BE2C (cell line): ENCODE data around the gene TREX2.
A peak's percentile ranks its signal among the peaks of the same experiment; 100 is the strongest.

Experiments used
- DNase-seq: peaks from one replicate; pipeline ENCODE4 v3.0.0-alpha.2; 2020
- H3K27me3 ChIP-seq: fragments of 250-450 bp; sonication (Bioruptor Pico); 2 replicates; pipeline ENCODE4 v1.5.1; 2020; ENCODE audit warnings: mild to moderate bottlenecking
- H3K36me3 ChIP-seq: fragments of 250-450 bp; sonication (Bioruptor Pico); 2 replicates; pipeline ENCODE4 v1.5.1; 2020; ENCODE audit warnings: mild to moderate bottlenecking
- H3K4me1 ChIP-seq: fragments of 250-450 bp; sonication (Bioruptor Pico); 2 replicates; pipeline ENCODE4 v1.5.1; 2020
- H3K4me3 ChIP-seq: 2 replicates; pipeline ENCODE4 v1.5.1; 2011; ENCODE audit warnings: low read depth, low read length
- H3K9me3 ChIP-seq: fragments of 250-450 bp; sonication (Bioruptor Pico); 2 replicates; pipeline ENCODE4 v1.5.1; 2020
- CTCF ChIP-seq: IDR thresholded peaks from 2 replicates; pipeline ENCODE4 v1.5.1; 2012; ENCODE audit warnings: mild to moderate bottlenecking, low read depth, low read length

TREX2 gene

GRCh38 chrX:153474266-153474665 is 28.4 kb upstream of the TREX2 start:
- Histone ChIP-seq H3K4me1 (peaks cover 26% of the 10 kb centered on the region), H3K9me3 (no peaks in the 10 kb centered on the region), H3K4me3 (no peak overlapping the region), H3K36me3 (no peaks in the 10 kb centered on the region), H3K27me3 (no peaks in the 10 kb centered on the region)
- DNase-seq: no peak
- TF ChIP-seq CTCF: no peak

- Histone ChIP-seq H3K4me3 (no peak overlapping the region), H3K4me1 (peaks cover 26% of the 10 kb centered on the region), H3K27me3 (no peaks in the 10 kb centered on the region), H3K36me3 (no peaks in the 10 kb centered on the region), H3K9me3 (no peaks in the 10 kb centered on the region)
- DNase-seq: no peak
- TF ChIP-seq CTCF: no peak
Observed at GRCh38 chrX:153473126-153473525, 27.3 kb upstream of the TREX2 start.

DNA sequence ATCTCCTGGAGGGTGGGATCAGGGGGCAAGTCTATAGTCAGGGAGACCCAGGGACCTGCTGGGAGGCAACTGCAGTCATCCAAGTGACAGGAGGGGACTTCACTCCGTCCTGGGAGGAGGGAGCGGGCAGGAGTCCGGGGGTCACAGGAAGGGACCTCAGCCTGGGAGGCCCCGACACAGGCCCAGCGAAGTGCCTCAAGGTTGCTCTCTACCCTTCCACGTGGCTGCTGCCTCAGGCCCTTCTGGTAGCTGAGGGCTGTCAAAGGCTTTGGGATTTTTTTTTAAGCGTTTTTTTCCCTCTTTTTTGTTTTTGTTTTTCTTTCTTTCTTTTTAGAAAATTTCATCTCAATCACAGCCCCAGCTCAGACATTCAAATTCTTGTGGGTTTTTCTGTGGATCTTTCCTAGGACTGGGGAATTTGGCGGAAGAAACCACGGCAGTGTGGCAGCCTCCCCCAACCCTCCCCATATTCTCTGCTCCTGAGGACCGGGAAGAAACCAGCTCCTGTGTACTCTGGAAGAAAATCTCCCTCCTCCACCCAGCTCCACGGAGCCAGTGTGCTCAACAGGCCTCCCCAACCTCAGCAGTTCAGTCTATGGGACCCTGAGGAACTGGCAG is 25.9 kb upstream of the TREX2 start:
- no peaks in the 10 kb centered on the region for H3K36me3 ChIP-seq
- TF ChIP-seq CTCF: no peak
- H3K4me1 ChIP-seq: peaks cover 13% of the 10 kb centered on the region
- H3K9me3 ChIP-seq: no peaks in the 10 kb centered on the region
- H3K4me3 ChIP-seq: no peak overlapping the region
- no peak for DNase-seq
- no peaks in the 10 kb centered on the region for H3K27me3 ChIP-seq

DNA sequence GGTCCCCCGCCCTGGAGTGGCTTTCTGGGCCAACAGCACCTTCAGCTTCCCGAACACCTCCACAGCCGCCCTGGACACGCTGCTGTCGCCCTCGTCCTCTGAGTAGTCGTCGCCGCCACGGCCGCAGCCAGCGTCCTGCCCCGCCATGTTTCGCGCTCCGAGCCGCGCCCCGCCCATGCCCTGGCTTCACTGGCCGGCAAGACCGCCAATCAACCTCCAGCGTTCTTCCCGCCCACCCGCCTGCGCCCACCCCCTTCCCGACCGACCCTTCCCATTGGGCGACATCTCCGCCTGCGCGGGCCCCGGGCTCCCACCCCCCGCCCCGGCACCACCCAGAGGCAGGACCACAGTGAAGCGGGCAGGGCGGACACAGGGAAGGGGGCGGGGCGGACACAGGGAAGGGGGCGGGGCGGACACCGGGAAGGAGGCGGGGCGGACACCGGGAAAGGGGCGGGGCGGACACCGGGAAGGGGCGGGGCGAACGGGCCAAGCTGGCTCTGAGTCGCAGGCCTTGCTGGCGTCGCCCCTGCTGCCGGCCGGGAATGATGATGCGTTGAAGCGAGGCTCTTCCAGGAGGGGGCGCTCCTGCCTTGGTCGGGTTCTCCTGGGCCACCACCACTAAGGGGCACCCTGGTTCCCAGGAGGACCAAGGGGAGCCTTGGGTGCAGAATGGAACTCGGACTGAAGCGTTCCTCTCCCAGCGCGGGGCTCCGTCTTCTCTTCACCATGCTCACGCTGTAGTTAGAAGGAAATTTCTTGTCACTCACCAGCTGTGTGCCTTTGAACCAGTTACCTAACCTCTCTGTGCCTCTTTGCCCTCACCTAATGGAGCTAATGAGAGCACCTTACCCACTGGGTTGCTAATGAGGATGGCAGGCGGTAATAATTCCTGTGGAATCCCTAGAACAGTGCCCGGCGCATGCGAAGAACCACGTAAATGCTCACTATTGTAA is 24.8 kb upstream of the TREX2 start, which contains the start of gene HAUS7:
TSS of gene HAUS7 (minus strand) at position 166 of the 953 bp plus-strand sequence. CDS start at position 147, 19 bp downstream.
- Histone ChIP-seq H3K27me3 (no peaks in the 10 kb centered on the region), H3K9me3 (no peaks in the 10 kb centered on the region)

DNA sequence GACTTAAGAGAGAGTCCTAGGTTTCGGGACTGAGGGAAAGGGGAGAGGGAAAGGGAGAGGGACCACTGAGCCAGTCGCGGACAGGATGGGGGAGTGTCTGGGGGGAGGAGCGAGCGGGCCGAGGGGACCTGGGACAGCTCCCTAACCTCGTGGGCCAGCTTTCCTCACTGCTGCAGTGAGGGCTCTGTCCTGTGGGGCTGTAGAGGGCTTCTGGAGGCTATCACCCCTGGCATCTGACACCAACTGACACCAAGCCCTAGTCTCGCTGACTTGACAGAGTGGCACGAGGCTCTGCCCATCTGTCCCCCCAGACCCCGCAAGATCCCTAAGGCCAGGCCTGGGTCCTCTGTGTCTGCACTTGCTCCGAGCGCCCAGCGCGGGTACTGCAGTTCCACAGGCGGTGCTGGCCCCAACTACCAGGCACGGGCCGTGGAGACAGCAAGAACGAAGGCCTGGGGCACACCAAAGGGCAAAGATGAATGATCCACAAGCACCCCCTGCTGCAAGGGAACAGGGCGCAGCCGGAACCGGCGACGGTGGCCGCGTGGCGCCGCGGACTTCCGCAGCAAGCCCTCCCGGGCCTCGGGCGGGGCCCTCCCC is 24.1 kb upstream of the TREX2 start:
- peak overlapping the region; percentile 59 for H3K4me3 ChIP-seq
- no peak for TF ChIP-seq CTCF
- DNase-seq: peak; percentile 42
- no peaks in the 10 kb centered on the region for H3K4me1 ChIP-seq
- H3K9me3 ChIP-seq: no peaks in the 10 kb centered on the region
- no peaks in the 10 kb centered on the region; the same call in 1 of the 2 replicates for H3K36me3 ChIP-seq
- no peaks in the 10 kb centered on the region for H3K27me3 ChIP-seq

More for the DNA sequence above, 24.8 kb upstream of the TREX2 start, which contains the start of gene HAUS7:
- Histone ChIP-seq H3K4me1 (peaks cover 5% of the 10 kb centered on the region), H3K4me3 (peak within 1 kb of the TSS; percentile 59), H3K36me3 (no peaks in the 10 kb centered on the region)
- peak; percentile 90 for DNase-seq
- peak; percentile 69 for TF ChIP-seq CTCF
